ENCODE measurements around the gene FDXR. TPM values are rescaled to one million over a fixed set of nuclear protein-coding genes. Genes with fewer than 3 reads are reported as not detected.
A peak's percentile ranks its signal among the peaks of the same experiment; 100 is the strongest.

FDXR gene
- total RNA-seq, 1 experiment from 2014 or later, result 39.7 TPM

GRCh38 chr17:74901353-74902135 is 28.8 kb upstream of the FDXR start:
- Histone ChIP-seq H3T11ph (ENCODE audit: low read length) (no peak overlapping the region), H3K23ac (ENCODE audit: insufficient read length, low read depth, low read length) (no peak overlapping the region), H2AFZ (ENCODE audit: low read length) (no peak overlapping the region), H4K8ac (replicated peaks; ENCODE audit: insufficient read length, low read depth, low read length) (no peak overlapping the region), H4K5ac (ENCODE audit: insufficient read length, low read depth, low read length) (no peak overlapping the region), H3K9ac (ENCODE audit: extremely low read depth, insufficient read length, low read length) (no peak overlapping the region), H4K20me1 (ENCODE audit: control insufficient read depth, insufficient read depth, insufficient read length) (no peaks in the 10 kb centered on the region), H3K56ac (ENCODE audit: insufficient read length, low read depth, low read length) (no peak overlapping the region), H3K14ac (ENCODE audit: insufficient read depth, low read length) (no peak overlapping the region), H3K27ac (ENCODE audit: insufficient read length, low read depth, low read length) (no peak overlapping the region), H3K79me1 (ENCODE audit: insufficient read depth, low read depth, low read length, poor library complexity, severe bottlenecking) (no peaks in the 10 kb centered on the region), H3K4me1 (ENCODE audit: insufficient read depth, low read length) (peaks cover 3% of the 10 kb centered on the region), H3K27me3 (ENCODE audit: insufficient read depth, low read length) (no peaks in the 10 kb centered on the region; the same call in 1 of the 2 replicates), H2BK5ac (ENCODE audit: insufficient read length, low read length) (no peak overlapping the region), H2BK15ac (ENCODE audit: low read depth, low read length) (no peak overlapping the region), H2BK20ac (ENCODE audit: low read depth, low read length, poor library complexity, severe bottlenecking) (no peak overlapping the region), H2BK12ac (ENCODE audit: insufficient read length, low read depth, low read length) (no peak overlapping the region), H2AK5ac (ENCODE audit: insufficient read length, low read length) (no peak overlapping the region), H3K4me2 (ENCODE audit: insufficient read depth, insufficient read length, low read length) (no peak overlapping the region), H3K18ac (ENCODE audit: insufficient read length, low read depth, low read length) (no peak overlapping the region), H4K91ac (ENCODE audit: insufficient read length, low read depth, low read length) (no peak overlapping the region), H3K79me2 (ENCODE audit: insufficient read depth, low read length) (no peaks in the 10 kb centered on the region), H3K23me2 (ENCODE audit: insufficient read length, low read depth, low read length, poor library complexity, severe bottlenecking) (no peaks in the 10 kb centered on the region), H3K4ac (ENCODE audit: low read depth, low read length) (no peak overlapping the region), H3K9me3 (ENCODE audit: control insufficient read depth, low read depth, low read length) (no peaks in the 10 kb centered on the region), H2BK120ac (ENCODE audit: low read depth, low read length, poor library complexity, severe bottlenecking) (no peak overlapping the region)
- peaks cover 0 to 1% of the 10 kb centered on the region in 2 experiments; a peak in 1 of 5 replicates for H3K9me3 Mint-ChIP-seq
- H3K36me3 Mint-ChIP-seq (ENCODE audit: insufficient read depth in 1 of 3, low read depth in 3 of 3), result peaks cover 0 to 2% (median 0%) of the 10 kb centered on the region in 3 experiments; a peak in 3 of 7 replicates
- H3K4me1 Mint-ChIP-seq, result peaks cover 10 to 21% of the 10 kb centered on the region in 2 experiments
- H3K27me3 Mint-ChIP-seq (ENCODE audit: low read depth), result peaks cover 56% of the 10 kb centered on the region
- WGBS (ENCODE audit: extremely low coverage, insufficient read length, low lambda C conversion rate), result no CpG with 5 or more reads among the region's 14 CpGs
- no peak for TF ChIP-seq CTCF (conservative IDR thresholded peaks at IDR 0.05)
- DNase-seq, result no peak
- no peak overlapping the region; a peak in 1 of 5 replicates for H3K4me3 Mint-ChIP-seq
- peak overlapping the region in 1 of 3 experiments; percentile 90; a peak in 1 of 7 replicates for H3K27ac Mint-ChIP-seq

Data from H9 (cell line).